HCT116 (cell line): ENCODE results near the gene MSH3. TPM values are rescaled to one million over a fixed set of nuclear protein-coding genes. Genes with fewer than 3 reads are reported as not detected.

Experiments
- ATAC-seq: fragments of 200-7000 bp; cut with Tn5 transposase; 2 replicates; pipeline ENCODE4 v1.9.1; 2020; ENCODE audit warnings: mild to moderate bottlenecking, moderate library complexity
- BruUV-seq: library from RNA; stranded (reverse); fragments of 400-500 nt; replicated peaks from 2 replicates; lab custom pipeline; 2021; lab: Mats Ljungman, UMichigan
- CTCF ChIA-PET: fragments of 300-600 bp; sonication (Branson Sonifier 250); formaldehyde crosslinking; loops from one replicate; lab custom pipeline; 2021; ENCODE audit warnings: antibody characterized with exemption; lab: Charles Lee
- POLR2A ChIA-PET: fragments of 300-600, 350-600 bp; sonication (Branson Sonifier 250); formaldehyde crosslinking; loops from one replicate; lab custom pipeline; 2021; ENCODE audit warnings: antibody characterized with exemption; lab: Charles Lee
- RAD21 ChIA-PET, 2 experiments: fragments of 300-600 bp; sonication (Branson Sonifier 250); formaldehyde crosslinking; loops; one replicate each; lab custom pipeline; 2023; ENCODE audit warnings: low total read pairs in 2 of 2; ENCODE audit not compliant: uncharacterized antibody in 2 of 2, unreplicated experiment in 2 of 2, low non-redundant PET in 1 of 2; lab: Charles Lee
- DNase-seq: peaks from one replicate; pipeline ENCODE4 v3.0.0-alpha.2; 2010; ENCODE audit warnings: low read depth, low spot score
- H2AFZ ChIP-seq: fragments of 200-600 bp; shearing (Covaris generic), sonication (generic); 2 replicates; pipeline ENCODE4 v1.6.1; 2017; ENCODE audit warnings: low read depth, mixed run types, mixed read lengths, antibody characterized with exemption, low read length; ENCODE audit not compliant: poor library complexity, severe bottlenecking
- H3K27ac ChIP-seq: 2 replicates; pipeline ENCODE4 v1.5.1; 2012; ENCODE audit warnings: low read depth, low read length
- H3K27me3 ChIP-seq: fragments of 200-600 bp; sonication (generic); 2 replicates; pipeline ENCODE4 v1.6.1; 2016; ENCODE audit warnings: mixed run types, low read length, mixed read lengths; ENCODE audit not compliant: insufficient read depth
- H3K36me3 ChIP-seq, 2 experiments: fragments of 200-500 bp in 1 of 2; fragments of 200-600 bp in 1 of 2; sonication (Bioruptor generic) in 1 of 2; sonication (generic) in 1 of 2; 2 replicates each; pipeline versions ENCODE4 v1.5.1 to v1.6.1; 2014 to 2016; ENCODE audit warnings: low read length in 2 of 2, inconsistent platforms in 1 of 2, mixed read lengths in 1 of 2, mixed run types in 1 of 2; ENCODE audit not compliant: insufficient read depth in 2 of 2, control insufficient read depth in 1 of 2
- H3K4me1 ChIP-seq, 2 experiments: fragments of 200-600 bp in 1 of 2; sonication (generic) in 1 of 2; 2 replicates each; pipeline versions ENCODE4 v1.5.1 to v1.6.1; 2012 to 2017; ENCODE audit warnings: low read length in 2 of 2, inconsistent platforms in 1 of 2, mild to moderate bottlenecking in 1 of 2, mixed read lengths in 1 of 2, mixed run types in 1 of 2, moderate library complexity in 1 of 2; ENCODE audit not compliant: insufficient read depth in 2 of 2, control insufficient read depth in 1 of 2
- H3K4me2 ChIP-seq: fragments of 200-600 bp; sonication (generic); 2 replicates; pipeline ENCODE4 v1.6.1; 2017; ENCODE audit warnings: mixed run types, low read length, mixed read lengths
- H3K4me3 ChIP-seq, 2 experiments: fragments of 200-600 bp in 1 of 2; sonication (generic) in 1 of 2; replicated peaks in 1 of 2; 2 replicates each; pipeline ENCODE4 v1.5.1; 2011 to 2016; ENCODE audit warnings: low read length in 2 of 2, control low read depth in 1 of 2, low read depth in 1 of 2, mild to moderate bottlenecking in 1 of 2, mixed read lengths in 1 of 2, mixed run types in 1 of 2
- H3K79me2 ChIP-seq: fragments of 200-600 bp; sonication (generic); 2 replicates; pipeline ENCODE4 v1.6.1; 2017; ENCODE audit warnings: mild to moderate bottlenecking, mixed run types, low read length, moderate library complexity, mixed read lengths; ENCODE audit not compliant: insufficient read depth
- H3K9ac ChIP-seq: fragments of 200-600 bp; sonication (generic); 2 replicates; pipeline ENCODE4 v1.6.1; 2016; ENCODE audit warnings: low read length, mixed read lengths
- H3K9me2 ChIP-seq: fragments of 200-600 bp; sonication (generic), shearing (Covaris generic); 2 replicates; pipeline ENCODE4 v1.6.1; 2017; ENCODE audit warnings: mixed run types, mild to moderate bottlenecking, moderate library complexity; ENCODE audit not compliant: insufficient read depth
- H3K9me3 ChIP-seq, 2 experiments: fragments of 200-500 bp in 1 of 2; fragments of 200-600 bp in 1 of 2; sonication (Bioruptor generic) in 1 of 2; sonication (generic) in 1 of 2; 2 replicates each; pipeline ENCODE4 v1.6.1; 2014 to 2017; ENCODE audit warnings: low read length in 2 of 2, mixed read lengths in 2 of 2, inconsistent platforms in 1 of 2, low read depth in 1 of 2, mild to moderate bottlenecking in 1 of 2, mixed run types in 1 of 2, moderate library complexity in 1 of 2; ENCODE audit not compliant: control insufficient read depth in 1 of 2, insufficient read depth in 1 of 2
- H4K20me1 ChIP-seq: fragments of 200-600 bp; sonication (generic), shearing (Covaris generic); 2 replicates; pipeline ENCODE4 v1.6.1; 2017; ENCODE audit warnings: mixed run types, mild to moderate bottlenecking, moderate library complexity; ENCODE audit not compliant: insufficient read depth
- ATF3 ChIP-seq: IDR thresholded peaks from 2 replicates; pipeline ENCODE4 v1.6.1; 2012
- CBX3 ChIP-seq: IDR thresholded peaks from 2 replicates; pipeline ENCODE4 v1.6.1; 2012; ENCODE audit warnings: low read depth
- CTCF ChIP-seq, 3 experiments: fragments of 200-600 bp in 1 of 3; sonication (generic) in 1 of 3; IDR thresholded peaks in 2 of 3; conservative IDR thresholded peaks in 1 of 3; 2 replicates each; pipeline ENCODE4 v1.5.1; 2012 to 2017; ENCODE audit warnings: low read depth in 2 of 3, low read length in 2 of 3, antibody characterized with exemption in 1 of 3, borderline replicate concordance in 1 of 3, control low read depth in 1 of 3, mild to moderate bottlenecking in 1 of 3, mixed read lengths in 1 of 3, mixed run types in 1 of 3, moderate library complexity in 1 of 3; ENCODE audit not compliant: insufficient read depth in 1 of 3
- EGR1 ChIP-seq: IDR thresholded peaks from 2 replicates; pipeline ENCODE4 v1.6.1; 2012; ENCODE audit warnings: low read depth
- ELF1 ChIP-seq: IDR thresholded peaks from 2 replicates; pipeline ENCODE4 v1.6.1; 2012; ENCODE audit warnings: low read depth, borderline replicate concordance
- EZH2 ChIP-seq: fragments of 200-600 bp; sonication (generic); IDR thresholded peaks from 2 replicates; pipeline ENCODE4 v1.6.1; 2017; ENCODE audit warnings: antibody characterized with exemption, mixed run types
- FOSL1 ChIP-seq: IDR thresholded peaks from 2 replicates; pipeline ENCODE4 v1.6.1; 2012; ENCODE audit warnings: low read depth
- MAX ChIP-seq: IDR thresholded peaks from 2 replicates; pipeline ENCODE4 v1.6.1; 2012
- POLR2AphosphoS5 ChIP-seq: IDR thresholded peaks from 2 replicates; pipeline ENCODE4 v1.6.1; 2011; ENCODE audit warnings: mild to moderate bottlenecking, low read depth, low read length, moderate library complexity
- REST ChIP-seq: IDR thresholded peaks from 2 replicates; pipeline ENCODE4 v1.6.1; 2012; ENCODE audit warnings: low read depth
- SIN3A ChIP-seq: IDR thresholded peaks from 2 replicates; pipeline ENCODE4 v1.6.1; 2012; ENCODE audit warnings: low read depth
- SP1 ChIP-seq: IDR thresholded peaks from 2 replicates; pipeline ENCODE4 v1.6.1; 2012; ENCODE audit warnings: low read depth
- TCF7L2 ChIP-seq: IDR thresholded peaks from 2 replicates; pipeline ENCODE4 v1.7.0; 2011; ENCODE audit warnings: borderline replicate concordance, inconsistent platforms; ENCODE audit not compliant: insufficient read depth, insufficient read length; ENCODE audit errors: extremely low read depth
- YY1 ChIP-seq: IDR thresholded peaks from 2 replicates; pipeline ENCODE4 v1.6.1; 2011; ENCODE audit warnings: low read length, low read depth, moderate library complexity, mild to moderate bottlenecking; ENCODE audit not compliant: insufficient replicate concordance; ENCODE audit errors: extremely low read depth
- intact Hi-C: fragments of 100-400 bp; cut with micrococcal nuclease; formaldehyde crosslinking; loops from 2 replicates; pipeline ENCODE4 v1.10.0; 2022
- total RNA-seq: library from RNA; stranded (reverse); gene quantifications from one replicate; pipeline ENCODE4 v1.2.1, GENCODE V29; 2021; ENCODE audit not compliant: unreplicated experiment

Gene MSH3
- total RNA-seq, 1 experiment from 2014 or later = 4.9 TPM

GRCh38 chr5:80704221-80704620 lies 49.8 kb downstream of the MSH3 start:
- Histone ChIP-seq H3K36me3 (no peaks in the 10 kb centered on the region), H4K20me1 (no peaks in the 10 kb centered on the region), H3K79me2 (no peaks in the 10 kb centered on the region), H3K4me2 (no peak overlapping the region), H3K27me3 (no peaks in the 10 kb centered on the region), H3K9me2 (no peaks in the 10 kb centered on the region), H3K4me1 (no peaks in the 10 kb centered on the region), H3K4me3 (no peak overlapping the region), H3K9me3 (no peaks in the 10 kb centered on the region), H3K27ac (no peak overlapping the region), H3K9ac (no peak overlapping the region)
- no peak for DNase-seq
- CTCF ChIA-PET = no interaction called here
- no peak for ATAC-seq
- intact Hi-C loops = no loop called here
- BruUV-seq = no TSS peak
- TF ChIP-seq REST (no peak), CBX3 (no peak), YY1 (no peak), POLR2AphosphoS5 (no peak), SIN3A (no peak), EGR1 (no peak), MAX (no peak), CTCF (IDR thresholded peaks at IDR 0.05 in 2 of 3, conservative IDR thresholded peaks at IDR 0.05 in 1 of 3; ENCODE audit: borderline replicate concordance in 1 of 3, insufficient read depth in 1 of 3, low read depth in 2 of 3, low read length in 2 of 3) (no peak), ELF1 (no peak), TCF7L2 (no peak), SP1 (no peak), ATF3 (no peak), FOSL1 (no peak), EZH2 (no peak)
- TF ChIP-seq, all 23 proteins: peak for 0
- ChIA-PET POLR2A (no interaction called here), RAD21 (no interaction called here)
- H2AFZ ChIP-seq = no peak overlapping the region
